HCT116 (cell line): ENCODE results near the gene FGD5. TPM values are rescaled to one million over a fixed set of nuclear protein-coding genes. Genes with fewer than 3 reads are reported as not detected.
A peak's percentile ranks its signal among the peaks of the same experiment; 100 is the strongest.

Experiments
- ATAC-seq: fragments of 200-7000 bp; cut with Tn5 transposase; 2 replicates; pipeline ENCODE4 v1.9.1; 2020; ENCODE audit warnings: mild to moderate bottlenecking, moderate library complexity
- BruUV-seq: library from RNA; stranded (reverse); fragments of 400-500 nt; replicated peaks from 2 replicates; lab custom pipeline; 2021; lab: Mats Ljungman, UMichigan
- CTCF ChIA-PET: fragments of 300-600 bp; sonication (Branson Sonifier 250); formaldehyde crosslinking; loops from one replicate; lab custom pipeline; 2021; ENCODE audit warnings: antibody characterized with exemption; lab: Charles Lee
- POLR2A ChIA-PET: fragments of 300-600, 350-600 bp; sonication (Branson Sonifier 250); formaldehyde crosslinking; loops from one replicate; lab custom pipeline; 2021; ENCODE audit warnings: antibody characterized with exemption; lab: Charles Lee
- RAD21 ChIA-PET, 2 experiments: fragments of 300-600 bp; sonication (Branson Sonifier 250); formaldehyde crosslinking; loops; one replicate each; lab custom pipeline; 2023; ENCODE audit warnings: low total read pairs in 2 of 2; ENCODE audit not compliant: uncharacterized antibody in 2 of 2, unreplicated experiment in 2 of 2, low non-redundant PET in 1 of 2; lab: Charles Lee
- DNase-seq: peaks from one replicate; pipeline ENCODE4 v3.0.0-alpha.2; 2010; ENCODE audit warnings: low read depth, low spot score
- H2AFZ ChIP-seq: fragments of 200-600 bp; shearing (Covaris generic), sonication (generic); 2 replicates; pipeline ENCODE4 v1.6.1; 2017; ENCODE audit warnings: low read depth, mixed run types, mixed read lengths, antibody characterized with exemption, low read length; ENCODE audit not compliant: poor library complexity, severe bottlenecking
- H3K27ac ChIP-seq: 2 replicates; pipeline ENCODE4 v1.5.1; 2012; ENCODE audit warnings: low read depth, low read length
- H3K27me3 ChIP-seq: fragments of 200-600 bp; sonication (generic); 2 replicates; pipeline ENCODE4 v1.6.1; 2016; ENCODE audit warnings: mixed run types, low read length, mixed read lengths; ENCODE audit not compliant: insufficient read depth
- H3K36me3 ChIP-seq, 2 experiments: fragments of 200-500 bp in 1 of 2; fragments of 200-600 bp in 1 of 2; sonication (Bioruptor generic) in 1 of 2; sonication (generic) in 1 of 2; 2 replicates each; pipeline versions ENCODE4 v1.5.1 to v1.6.1; 2014 to 2016; ENCODE audit warnings: low read length in 2 of 2, inconsistent platforms in 1 of 2, mixed read lengths in 1 of 2, mixed run types in 1 of 2; ENCODE audit not compliant: insufficient read depth in 2 of 2, control insufficient read depth in 1 of 2
- H3K4me1 ChIP-seq, 2 experiments: fragments of 200-600 bp in 1 of 2; sonication (generic) in 1 of 2; 2 replicates each; pipeline versions ENCODE4 v1.5.1 to v1.6.1; 2012 to 2017; ENCODE audit warnings: low read length in 2 of 2, inconsistent platforms in 1 of 2, mild to moderate bottlenecking in 1 of 2, mixed read lengths in 1 of 2, mixed run types in 1 of 2, moderate library complexity in 1 of 2; ENCODE audit not compliant: insufficient read depth in 2 of 2, control insufficient read depth in 1 of 2
- H3K4me2 ChIP-seq: fragments of 200-600 bp; sonication (generic); 2 replicates; pipeline ENCODE4 v1.6.1; 2017; ENCODE audit warnings: mixed run types, low read length, mixed read lengths
- H3K4me3 ChIP-seq, 2 experiments: fragments of 200-600 bp in 1 of 2; sonication (generic) in 1 of 2; replicated peaks in 1 of 2; 2 replicates each; pipeline ENCODE4 v1.5.1; 2011 to 2016; ENCODE audit warnings: low read length in 2 of 2, control low read depth in 1 of 2, low read depth in 1 of 2, mild to moderate bottlenecking in 1 of 2, mixed read lengths in 1 of 2, mixed run types in 1 of 2
- H3K79me2 ChIP-seq: fragments of 200-600 bp; sonication (generic); 2 replicates; pipeline ENCODE4 v1.6.1; 2017; ENCODE audit warnings: mild to moderate bottlenecking, mixed run types, low read length, moderate library complexity, mixed read lengths; ENCODE audit not compliant: insufficient read depth
- H3K9ac ChIP-seq: fragments of 200-600 bp; sonication (generic); 2 replicates; pipeline ENCODE4 v1.6.1; 2016; ENCODE audit warnings: low read length, mixed read lengths
- H3K9me2 ChIP-seq: fragments of 200-600 bp; sonication (generic), shearing (Covaris generic); 2 replicates; pipeline ENCODE4 v1.6.1; 2017; ENCODE audit warnings: mixed run types, mild to moderate bottlenecking, moderate library complexity; ENCODE audit not compliant: insufficient read depth
- H3K9me3 ChIP-seq, 2 experiments: fragments of 200-500 bp in 1 of 2; fragments of 200-600 bp in 1 of 2; sonication (Bioruptor generic) in 1 of 2; sonication (generic) in 1 of 2; 2 replicates each; pipeline ENCODE4 v1.6.1; 2014 to 2017; ENCODE audit warnings: low read length in 2 of 2, mixed read lengths in 2 of 2, inconsistent platforms in 1 of 2, low read depth in 1 of 2, mild to moderate bottlenecking in 1 of 2, mixed run types in 1 of 2, moderate library complexity in 1 of 2; ENCODE audit not compliant: control insufficient read depth in 1 of 2, insufficient read depth in 1 of 2
- H4K20me1 ChIP-seq: fragments of 200-600 bp; sonication (generic), shearing (Covaris generic); 2 replicates; pipeline ENCODE4 v1.6.1; 2017; ENCODE audit warnings: mixed run types, mild to moderate bottlenecking, moderate library complexity; ENCODE audit not compliant: insufficient read depth
- EGR1 ChIP-seq: IDR thresholded peaks from 2 replicates; pipeline ENCODE4 v1.6.1; 2012; ENCODE audit warnings: low read depth
- EZH2 ChIP-seq: fragments of 200-600 bp; sonication (generic); IDR thresholded peaks from 2 replicates; pipeline ENCODE4 v1.6.1; 2017; ENCODE audit warnings: antibody characterized with exemption, mixed run types
- EZH2phosphoT487 ChIP-seq: fragments of 200-600 bp; IDR thresholded peaks from 2 replicates; pipeline ENCODE4 v1.6.1; 2018; ENCODE audit warnings: antibody characterized with exemption, borderline replicate concordance
- POLR2A ChIP-seq: IDR thresholded peaks from 2 replicates; pipeline ENCODE4 v1.7.0; 2011; ENCODE audit warnings: borderline replicate concordance; ENCODE audit not compliant: insufficient read depth, insufficient read length; ENCODE audit errors: extremely low read depth
- POLR2AphosphoS5 ChIP-seq: IDR thresholded peaks from 2 replicates; pipeline ENCODE4 v1.6.1; 2011; ENCODE audit warnings: mild to moderate bottlenecking, low read depth, low read length, moderate library complexity
- RAD21 ChIP-seq: IDR thresholded peaks from 2 replicates; pipeline ENCODE4 v1.6.1; 2012; ENCODE audit warnings: low read depth, mild to moderate bottlenecking
- SIN3A ChIP-seq: IDR thresholded peaks from 2 replicates; pipeline ENCODE4 v1.6.1; 2012; ENCODE audit warnings: low read depth
- SP1 ChIP-seq: IDR thresholded peaks from 2 replicates; pipeline ENCODE4 v1.6.1; 2012; ENCODE audit warnings: low read depth
- TCF7L2 ChIP-seq: IDR thresholded peaks from 2 replicates; pipeline ENCODE4 v1.7.0; 2011; ENCODE audit warnings: borderline replicate concordance, inconsistent platforms; ENCODE audit not compliant: insufficient read depth, insufficient read length; ENCODE audit errors: extremely low read depth
- YY1 ChIP-seq: IDR thresholded peaks from 2 replicates; pipeline ENCODE4 v1.6.1; 2011; ENCODE audit warnings: low read length, low read depth, moderate library complexity, mild to moderate bottlenecking; ENCODE audit not compliant: insufficient replicate concordance; ENCODE audit errors: extremely low read depth
- ZFX ChIP-seq: fragments of 450-650 bp; IDR thresholded peaks from 2 replicates; pipeline ENCODE4 v1.6.1; 2017
- intact Hi-C: fragments of 100-400 bp; cut with micrococcal nuclease; formaldehyde crosslinking; loops from 2 replicates; pipeline ENCODE4 v1.10.0; 2022
- total RNA-seq: library from RNA; stranded (reverse); gene quantifications from one replicate; pipeline ENCODE4 v1.2.1, GENCODE V29; 2021; ENCODE audit not compliant: unreplicated experiment
- TF ChIP-seq, protein P1 (sequence below): IDR thresholded peaks from 2 replicates; pipeline ENCODE4 v1.6.1; 2011; ENCODE audit warnings: mild to moderate bottlenecking, low read length, moderate library complexity; ENCODE audit not compliant: insufficient replicate concordance; ENCODE audit errors: extremely low read depth
- TF ChIP-seq, protein P2 (sequence below), 3 experiments: fragments of 200-600 bp in 1 of 3; sonication (generic) in 1 of 3; IDR thresholded peaks in 2 of 3; conservative IDR thresholded peaks in 1 of 3; 2 replicates each; pipeline ENCODE4 v1.5.1; 2012 to 2017; ENCODE audit warnings: low read depth in 2 of 3, low read length in 2 of 3, antibody characterized with exemption in 1 of 3, borderline replicate concordance in 1 of 3, control low read depth in 1 of 3, mild to moderate bottlenecking in 1 of 3, mixed read lengths in 1 of 3, mixed run types in 1 of 3, moderate library complexity in 1 of 3; ENCODE audit not compliant: insufficient read depth in 1 of 3
- TF ChIP-seq, protein P3 (sequence below): IDR thresholded peaks from 2 replicates; pipeline ENCODE4 v1.6.1; 2012

The FGD5 gene
- total RNA-seq, 1 experiment from 2014 or later = 0.22 TPM

DNA sequence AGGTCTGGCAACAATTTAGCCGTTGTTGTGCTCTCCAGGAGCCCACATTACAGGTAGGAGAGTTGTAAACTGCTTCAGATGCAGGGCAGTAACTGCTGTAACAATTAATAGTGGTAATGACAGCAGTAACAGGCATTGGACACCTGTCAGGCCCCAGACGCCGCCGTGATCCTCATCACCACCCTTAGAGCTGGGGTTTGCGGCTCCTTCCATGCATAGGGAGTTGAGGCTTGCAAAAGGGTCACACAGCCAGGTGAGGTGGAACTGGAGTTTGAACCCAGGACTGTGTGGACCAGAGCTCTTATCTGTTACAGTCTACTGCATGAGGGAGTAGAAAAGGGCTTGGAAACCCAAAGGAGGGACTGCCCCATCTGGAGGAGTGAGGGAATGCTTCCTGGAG is 101.8 kb downstream of the FGD5 start:
- Histone ChIP-seq H3K4me2 (no peak overlapping the region), H3K4me3 (no peak overlapping the region), H3K27ac (no peak overlapping the region), H4K20me1 (no peaks in the 10 kb centered on the region), H3K9me3 (no peaks in the 10 kb centered on the region), H3K36me3 (no peaks in the 10 kb centered on the region), H3K9ac (no peak overlapping the region), H3K27me3 (no peaks in the 10 kb centered on the region), H3K4me1 (peaks cover 0 to 3% of the 10 kb centered on the region in 2 experiments; a peak in 1 of 4 replicates), H3K79me2 (no peaks in the 10 kb centered on the region), H2AFZ (no peak overlapping the region), H3K9me2 (no peaks in the 10 kb centered on the region)
- DNase-seq (no peak), ATAC-seq (peak; percentile 40)
- TF ChIP-seq POLR2A (no peak), POLR2AphosphoS5 (no peak), YY1 (no peak), EZH2 (no peak), RAD21 (no peak), SIN3A (no peak), TCF7L2 (no peak), SP1 (no peak), EGR1 (no peak), ZFX (no peak), EZH2phosphoT487 (no peak)
- TF ChIP-seq, protein P1, sequence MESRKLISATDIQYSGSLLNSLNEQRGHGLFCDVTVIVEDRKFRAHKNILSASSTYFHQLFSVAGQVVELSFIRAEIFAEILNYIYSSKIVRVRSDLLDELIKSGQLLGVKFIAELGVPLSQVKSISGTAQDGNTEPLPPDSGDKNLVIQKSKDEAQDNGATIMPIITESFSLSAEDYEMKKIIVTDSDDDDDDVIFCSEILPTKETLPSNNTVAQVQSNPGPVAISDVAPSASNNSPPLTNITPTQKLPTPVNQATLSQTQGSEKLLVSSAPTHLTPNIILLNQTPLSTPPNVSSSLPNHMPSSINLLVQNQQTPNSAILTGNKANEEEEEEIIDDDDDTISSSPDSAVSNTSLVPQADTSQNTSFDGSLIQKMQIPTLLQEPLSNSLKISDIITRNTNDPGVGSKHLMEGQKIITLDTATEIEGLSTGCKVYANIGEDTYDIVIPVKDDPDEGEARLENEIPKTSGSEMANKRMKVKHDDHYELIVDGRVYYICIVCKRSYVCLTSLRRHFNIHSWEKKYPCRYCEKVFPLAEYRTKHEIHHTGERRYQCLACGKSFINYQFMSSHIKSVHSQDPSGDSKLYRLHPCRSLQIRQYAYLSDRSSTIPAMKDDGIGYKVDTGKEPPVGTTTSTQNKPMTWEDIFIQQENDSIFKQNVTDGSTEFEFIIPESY = no peak
- TF ChIP-seq, protein P2, sequence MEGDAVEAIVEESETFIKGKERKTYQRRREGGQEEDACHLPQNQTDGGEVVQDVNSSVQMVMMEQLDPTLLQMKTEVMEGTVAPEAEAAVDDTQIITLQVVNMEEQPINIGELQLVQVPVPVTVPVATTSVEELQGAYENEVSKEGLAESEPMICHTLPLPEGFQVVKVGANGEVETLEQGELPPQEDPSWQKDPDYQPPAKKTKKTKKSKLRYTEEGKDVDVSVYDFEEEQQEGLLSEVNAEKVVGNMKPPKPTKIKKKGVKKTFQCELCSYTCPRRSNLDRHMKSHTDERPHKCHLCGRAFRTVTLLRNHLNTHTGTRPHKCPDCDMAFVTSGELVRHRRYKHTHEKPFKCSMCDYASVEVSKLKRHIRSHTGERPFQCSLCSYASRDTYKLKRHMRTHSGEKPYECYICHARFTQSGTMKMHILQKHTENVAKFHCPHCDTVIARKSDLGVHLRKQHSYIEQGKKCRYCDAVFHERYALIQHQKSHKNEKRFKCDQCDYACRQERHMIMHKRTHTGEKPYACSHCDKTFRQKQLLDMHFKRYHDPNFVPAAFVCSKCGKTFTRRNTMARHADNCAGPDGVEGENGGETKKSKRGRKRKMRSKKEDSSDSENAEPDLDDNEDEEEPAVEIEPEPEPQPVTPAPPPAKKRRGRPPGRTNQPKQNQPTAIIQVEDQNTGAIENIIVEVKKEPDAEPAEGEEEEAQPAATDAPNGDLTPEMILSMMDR (IDR thresholded peaks at IDR 0.05 in 2 of 3, conservative IDR thresholded peaks at IDR 0.05 in 1 of 3; ENCODE audit: borderline replicate concordance in 1 of 3, insufficient read depth in 1 of 3, low read depth in 2 of 3, low read length in 2 of 3) = no peak
- TF ChIP-seq, protein P3, sequence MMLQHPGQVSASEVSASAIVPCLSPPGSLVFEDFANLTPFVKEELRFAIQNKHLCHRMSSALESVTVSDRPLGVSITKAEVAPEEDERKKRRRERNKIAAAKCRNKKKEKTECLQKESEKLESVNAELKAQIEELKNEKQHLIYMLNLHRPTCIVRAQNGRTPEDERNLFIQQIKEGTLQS = no peak
- BruUV-seq = no TSS peak
- CTCF ChIA-PET = interaction anchor here (0.7 to 3.1 kb wide), 17 partner anchors 27 to 1263 kb away, joined by 3 to 19 read pairs (median 5); partner anchors contain the start of genes C3orf20 and CCDC174
- POLR2A ChIA-PET = no interaction called here
- intact Hi-C loops = loop anchor here (5.0 to 10.0 kb wide), 4 partner anchors 284 to 1023 kb away; partner anchors contain the start of gene CAPN7
- RAD21 ChIA-PET = interaction anchor here (0.6 to 1.6 kb wide), 6 partner anchors 129 to 411 kb away, joined by 3 to 9 read pairs (median 3); no protein-coding TSS in a partner anchor
